ENCODE measurements around the gene AVL9. TPM values are rescaled to one million over a fixed set of nuclear protein-coding genes. Genes with fewer than 3 reads are reported as not detected.
A peak's percentile ranks its signal among the peaks of the same experiment; 100 is the strongest.

The AVL9 gene
- total and polyA plus RNA-seq, 2 of the 13 experiments (the other 11 are each of a cell fraction or from before 2014, with no cell fraction given) = 29.9 to 48.0 TPM

GRCh38 chr7:32490127-32490796 lies 5.0 kb upstream of the AVL9 start, which contains the start of gene LSM5 (continued):
- TF ChIP-seq GLI4 (CRISPR knock-in tag; IDR thresholded peaks at IDR 0.05; ENCODE audit: borderline replicate concordance) = peak; percentile 25; the same call in 1 of the 2 replicates
- TF ChIP-seq YY1 (IDR thresholded peaks at IDR 0.05; ENCODE audit: insufficient read depth, insufficient replicate concordance, low read depth, low read length) = peak; percentile 94
- TF ChIP-seq ZNF282 (IDR thresholded peaks at IDR 0.05; ENCODE audit: partially characterized antibody) = no peak
- TF ChIP-seq ZBTB37 (CRISPR knock-in tag; IDR thresholded peaks at IDR 0.05) = peak; percentile 58; the same call in 1 of the 2 replicates
- TF ChIP-seq POLR2G (IDR thresholded peaks at IDR 0.05; ENCODE audit: low read depth, low read length) = peak; percentile 90
- TF ChIP-seq ZKSCAN5 (CRISPR knock-in tag; IDR thresholded peaks at IDR 0.05) = no peak
- TF ChIP-seq CCDC6 (CRISPR knock-in tag; IDR thresholded peaks at IDR 0.05) = peak; percentile 81
- TF ChIP-seq RAD51 (IDR thresholded peaks at IDR 0.05; ENCODE audit: borderline replicate concordance) = no peak
- TF ChIP-seq POGK (CRISPR knock-in tag; conservative IDR thresholded peaks at IDR 0.05) = peak; percentile 95
- peak; percentile 98 for TF ChIP-seq AHR (CRISPR knock-in tag; IDR thresholded peaks at IDR 0.05)
- TF ChIP-seq ZNF609 (CRISPR knock-in tag; IDR thresholded peaks at IDR 0.05; ENCODE audit: borderline replicate concordance) = peak; percentile 56; the same call in 1 of the 2 replicates
- peak; percentile 64; the same call in 1 of the 2 replicates for TF ChIP-seq ZZZ3 (CRISPR knock-in tag; IDR thresholded peaks at IDR 0.05; ENCODE audit: borderline replicate concordance)
- TF ChIP-seq XRCC5 (optimal IDR thresholded peaks at IDR 0.05; ENCODE audit: low read length) = peak; percentile 96
- TF ChIP-seq THAP8 (CRISPR knock-in tag; IDR thresholded peaks at IDR 0.05; ENCODE audit: borderline replicate concordance) = peak; percentile 78; the same call in 1 of the 2 replicates
- TF ChIP-seq RXRB (CRISPR knock-in tag; IDR thresholded peaks at IDR 0.05; ENCODE audit: borderline replicate concordance) = peak; percentile 70; the same call in 1 of the 2 replicates
- TF ChIP-seq KAT8 (CRISPR knock-in tag; IDR thresholded peaks at IDR 0.05) = peak; percentile 97
- TF ChIP-seq PLSCR1 (CRISPR knock-in tag; IDR thresholded peaks at IDR 0.05; ENCODE audit: borderline replicate concordance) = peak; percentile 46; the same call in 1 of the 2 replicates
- TF ChIP-seq CBFB (CRISPR knock-in tag; IDR thresholded peaks at IDR 0.05) = peak; percentile 83
- peak; percentile 96 for TF ChIP-seq ZNF580 (CRISPR knock-in tag; IDR thresholded peaks at IDR 0.05; ENCODE audit: borderline replicate concordance, low read depth)

Data from HepG2 (cell line).